ENCODE measurements around the gene SND1.

SND1 gene

DNA sequence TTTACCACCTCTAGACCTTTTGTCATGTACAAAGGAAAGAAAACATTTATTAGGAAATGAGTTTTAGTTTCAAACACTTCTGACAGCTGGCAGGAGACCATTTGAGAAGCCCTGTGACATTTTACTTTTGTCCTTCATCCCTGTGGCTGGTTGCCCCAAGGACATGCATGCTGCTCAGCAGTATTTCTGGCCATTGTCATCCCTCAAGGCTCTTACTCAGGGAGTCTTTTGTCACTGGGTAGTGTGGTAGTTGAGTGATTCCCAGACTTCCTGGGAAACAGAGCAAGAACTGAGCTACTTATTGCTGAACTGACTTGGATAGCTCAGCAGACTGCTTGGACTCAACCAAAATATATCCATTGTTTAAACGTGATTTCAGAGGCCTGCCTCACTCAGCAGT lies 236.4 kb downstream of the SND1 start:
- DNase-seq (ENCODE audit: low read depth): no peak
- TF ChIP-seq, protein P1, sequence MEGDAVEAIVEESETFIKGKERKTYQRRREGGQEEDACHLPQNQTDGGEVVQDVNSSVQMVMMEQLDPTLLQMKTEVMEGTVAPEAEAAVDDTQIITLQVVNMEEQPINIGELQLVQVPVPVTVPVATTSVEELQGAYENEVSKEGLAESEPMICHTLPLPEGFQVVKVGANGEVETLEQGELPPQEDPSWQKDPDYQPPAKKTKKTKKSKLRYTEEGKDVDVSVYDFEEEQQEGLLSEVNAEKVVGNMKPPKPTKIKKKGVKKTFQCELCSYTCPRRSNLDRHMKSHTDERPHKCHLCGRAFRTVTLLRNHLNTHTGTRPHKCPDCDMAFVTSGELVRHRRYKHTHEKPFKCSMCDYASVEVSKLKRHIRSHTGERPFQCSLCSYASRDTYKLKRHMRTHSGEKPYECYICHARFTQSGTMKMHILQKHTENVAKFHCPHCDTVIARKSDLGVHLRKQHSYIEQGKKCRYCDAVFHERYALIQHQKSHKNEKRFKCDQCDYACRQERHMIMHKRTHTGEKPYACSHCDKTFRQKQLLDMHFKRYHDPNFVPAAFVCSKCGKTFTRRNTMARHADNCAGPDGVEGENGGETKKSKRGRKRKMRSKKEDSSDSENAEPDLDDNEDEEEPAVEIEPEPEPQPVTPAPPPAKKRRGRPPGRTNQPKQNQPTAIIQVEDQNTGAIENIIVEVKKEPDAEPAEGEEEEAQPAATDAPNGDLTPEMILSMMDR (IDR thresholded peaks at IDR 0.05; ENCODE audit: low read depth, low read length, missing control alignments): no peak
- no peak overlapping the region for H3K4me3 ChIP-seq (ENCODE audit: low read depth, low read length)
- in situ Hi-C loops (cut with HindIII; ENCODE audit: low sequenced_read_pairs): no loop called here

DNA sequence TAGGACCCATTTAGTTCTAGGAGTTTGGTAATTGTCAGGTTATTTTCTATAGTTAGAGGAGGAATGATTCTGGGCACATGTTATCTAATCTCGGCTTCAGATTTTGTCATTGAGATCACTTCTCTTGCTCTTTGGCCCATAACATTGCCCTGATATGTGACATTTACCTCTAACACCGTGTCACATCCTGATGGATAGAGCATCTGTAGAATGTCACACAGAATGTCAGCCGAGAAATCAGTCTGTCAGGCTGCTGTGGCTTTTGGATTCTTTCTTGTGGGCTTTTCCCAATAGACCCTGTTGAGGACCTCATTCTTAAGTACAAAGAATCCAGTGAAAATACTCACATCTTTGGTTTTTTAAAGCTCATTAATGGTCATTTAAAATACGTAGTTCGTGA lies 236.8 kb downstream of the SND1 start:
- DNase-seq (ENCODE audit: low read depth): no peak
- H3K4me3 ChIP-seq (ENCODE audit: low read depth, low read length): no peak overlapping the region
- in situ Hi-C loops (cut with HindIII; ENCODE audit: low sequenced_read_pairs): no loop called here
- TF ChIP-seq, protein P1 (IDR thresholded peaks at IDR 0.05; ENCODE audit: low read depth, low read length, missing control alignments): no peak

DNA sequence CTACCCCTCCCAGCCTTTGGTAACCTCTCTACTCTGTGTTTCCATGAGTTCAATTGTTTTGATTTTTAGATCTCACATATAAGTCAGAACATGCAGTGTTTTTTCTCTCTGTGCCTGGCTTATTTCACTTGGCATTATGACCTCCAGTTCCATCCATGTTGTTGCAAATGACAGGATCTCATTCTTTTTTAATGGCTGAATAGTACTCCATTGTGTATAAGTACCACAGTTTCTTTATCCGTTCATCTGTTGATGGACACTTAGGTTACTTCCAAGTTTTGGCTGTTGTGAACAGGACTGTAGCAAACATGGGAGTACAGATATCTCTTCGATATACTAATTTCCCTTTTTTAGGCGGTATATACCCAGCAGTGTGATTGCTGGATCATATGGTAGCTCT lies 237.7 kb downstream of the SND1 start:
- no peak overlapping the region for H3K4me3 ChIP-seq (ENCODE audit: low read depth, low read length)
- in situ Hi-C loops (cut with HindIII; ENCODE audit: low sequenced_read_pairs): no loop called here
- no peak for DNase-seq (ENCODE audit: low read depth)
- TF ChIP-seq, protein P1 (IDR thresholded peaks at IDR 0.05; ENCODE audit: low read depth, low read length, missing control alignments): no peak

DNA sequence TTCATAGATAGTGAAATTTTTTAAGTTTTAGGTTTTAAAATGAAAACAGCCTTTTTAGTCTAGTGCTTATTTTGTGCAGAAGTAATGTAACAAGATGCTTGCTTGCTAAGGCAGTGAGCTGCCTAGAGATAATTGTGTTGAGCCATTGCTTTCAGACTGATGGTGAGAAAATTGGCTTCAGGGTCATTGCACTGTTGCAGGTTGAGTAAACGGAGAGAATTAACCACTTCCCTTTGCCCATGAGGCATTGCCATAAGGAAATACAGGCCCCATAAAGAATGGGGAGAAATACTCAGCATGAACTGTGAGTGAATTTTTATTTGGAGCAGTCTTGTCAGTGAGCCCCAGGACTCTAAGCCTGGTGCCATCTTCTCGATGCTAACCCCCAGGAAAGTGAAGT lies 238.7 kb downstream of the SND1 start:
- DNase-seq (ENCODE audit: low read depth): no peak
- no peak overlapping the region for H3K4me3 ChIP-seq (ENCODE audit: low read depth, low read length)
- TF ChIP-seq, protein P1 (IDR thresholded peaks at IDR 0.05; ENCODE audit: low read depth, low read length, missing control alignments): no peak
- in situ Hi-C loops (cut with HindIII; ENCODE audit: low sequenced_read_pairs): no loop called here

DNA sequence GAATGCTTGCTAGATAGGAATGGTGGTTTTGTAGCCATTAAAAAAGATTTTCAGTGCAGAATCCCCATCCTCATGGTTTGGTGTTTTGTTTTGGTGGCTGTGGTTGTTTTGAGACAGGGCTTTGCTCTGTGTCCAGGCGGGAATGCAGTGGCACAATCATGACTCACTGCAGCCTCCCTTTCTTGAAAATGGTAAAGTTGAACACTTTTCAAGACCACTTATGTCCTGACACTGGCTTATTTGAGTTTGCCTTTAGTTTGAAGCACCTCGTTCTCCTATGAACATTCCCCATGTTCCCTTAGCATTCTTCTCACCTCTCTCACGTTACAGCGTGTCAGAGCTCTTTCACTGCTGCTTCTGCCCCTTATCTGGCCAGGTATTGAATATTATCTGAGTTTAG lies 239.2 kb downstream of the SND1 start:
- in situ Hi-C loops (cut with HindIII; ENCODE audit: low sequenced_read_pairs): no loop called here
- no peak overlapping the region for H3K4me3 ChIP-seq (ENCODE audit: low read depth, low read length)
- DNase-seq (ENCODE audit: low read depth): no peak
- TF ChIP-seq, protein P1 (IDR thresholded peaks at IDR 0.05; ENCODE audit: low read depth, low read length, missing control alignments): no peak

DNA sequence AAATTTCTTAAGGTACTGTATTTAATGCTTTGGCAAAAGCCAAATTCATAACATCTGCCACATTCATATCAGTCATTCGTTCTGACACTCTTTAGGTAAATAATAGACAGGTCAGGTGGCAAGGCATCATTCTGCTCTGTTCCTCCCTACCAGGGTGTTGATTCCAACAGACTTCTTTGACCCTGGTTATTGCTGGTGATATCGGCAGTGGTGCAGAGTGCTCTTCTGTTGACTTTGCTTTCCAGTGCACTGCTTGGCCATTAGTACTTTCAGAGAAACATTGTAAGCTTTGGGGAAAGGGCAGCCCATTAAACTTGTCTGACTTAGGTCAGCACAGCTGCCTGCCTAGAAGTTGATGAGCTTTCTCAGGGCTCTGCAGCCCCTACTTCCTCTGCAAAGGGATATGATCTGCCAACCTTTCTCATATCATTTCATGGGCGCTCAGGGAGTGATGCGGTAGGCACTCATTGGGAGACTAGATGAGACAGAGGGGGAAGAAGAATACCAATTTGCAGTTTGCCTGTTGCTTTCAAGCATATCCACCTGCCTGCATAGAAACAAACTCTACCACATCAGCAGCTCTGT lies 240.0 kb downstream of the SND1 start:
- in situ Hi-C loops (cut with HindIII; ENCODE audit: low sequenced_read_pairs): no loop called here
- no peak for DNase-seq (ENCODE audit: low read depth)
- TF ChIP-seq, protein P1 (IDR thresholded peaks at IDR 0.05; ENCODE audit: low read depth, low read length, missing control alignments): no peak
- no peak overlapping the region for H3K4me3 ChIP-seq (ENCODE audit: low read depth, low read length)

All from astrocyte of the cerebellum (primary cell).